Measurements from ENCODE around the gene NFIB. TPM values are rescaled to one million over a fixed set of nuclear protein-coding genes. Genes with fewer than 3 reads are reported as not detected.

NFIB gene
- total RNA-seq, 2 donors from 2014 or later: 74.4 to 80.1 TPM

DNA sequence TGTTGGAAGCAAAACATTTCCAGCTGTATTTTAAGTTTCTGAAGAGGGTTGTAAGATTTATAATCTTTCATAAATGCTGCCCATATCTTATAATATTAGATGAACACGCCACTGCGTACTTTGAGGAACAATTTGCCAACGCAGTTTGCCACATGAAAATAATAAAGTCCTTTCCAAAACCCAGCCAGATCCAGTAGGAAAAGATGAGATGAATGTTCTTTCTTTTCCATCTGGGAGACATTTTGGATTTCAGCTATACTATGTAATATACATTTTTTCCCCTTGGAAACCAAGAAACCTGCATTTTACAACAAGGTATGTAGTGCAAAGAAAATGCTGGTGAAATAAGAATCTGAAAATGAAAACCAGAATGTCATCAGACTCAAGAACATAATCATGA, 125.4 kb downstream of the NFIB start:
- no peak overlapping the region for H3K27ac ChIP-seq
- no peak for DNase-seq (ENCODE audit: low spot score)
- peaks cover 0 to 50% of the 10 kb centered on the region in 2 donors for H3K4me1 ChIP-seq
- H3K27me3 ChIP-seq: no peaks in the 10 kb centered on the region
- no peaks in the 10 kb centered on the region for H3K36me3 ChIP-seq
- TF ChIP-seq, protein P1, sequence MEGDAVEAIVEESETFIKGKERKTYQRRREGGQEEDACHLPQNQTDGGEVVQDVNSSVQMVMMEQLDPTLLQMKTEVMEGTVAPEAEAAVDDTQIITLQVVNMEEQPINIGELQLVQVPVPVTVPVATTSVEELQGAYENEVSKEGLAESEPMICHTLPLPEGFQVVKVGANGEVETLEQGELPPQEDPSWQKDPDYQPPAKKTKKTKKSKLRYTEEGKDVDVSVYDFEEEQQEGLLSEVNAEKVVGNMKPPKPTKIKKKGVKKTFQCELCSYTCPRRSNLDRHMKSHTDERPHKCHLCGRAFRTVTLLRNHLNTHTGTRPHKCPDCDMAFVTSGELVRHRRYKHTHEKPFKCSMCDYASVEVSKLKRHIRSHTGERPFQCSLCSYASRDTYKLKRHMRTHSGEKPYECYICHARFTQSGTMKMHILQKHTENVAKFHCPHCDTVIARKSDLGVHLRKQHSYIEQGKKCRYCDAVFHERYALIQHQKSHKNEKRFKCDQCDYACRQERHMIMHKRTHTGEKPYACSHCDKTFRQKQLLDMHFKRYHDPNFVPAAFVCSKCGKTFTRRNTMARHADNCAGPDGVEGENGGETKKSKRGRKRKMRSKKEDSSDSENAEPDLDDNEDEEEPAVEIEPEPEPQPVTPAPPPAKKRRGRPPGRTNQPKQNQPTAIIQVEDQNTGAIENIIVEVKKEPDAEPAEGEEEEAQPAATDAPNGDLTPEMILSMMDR (IDR thresholded peaks at IDR 0.05): no peak
- no peak overlapping the region for H3K4me3 ChIP-seq
- no peaks in the 10 kb centered on the region for H3K9me3 ChIP-seq

- H3K4me3 ChIP-seq: no peak overlapping the region
- H3K27ac ChIP-seq: no peak overlapping the region
- TF ChIP-seq, protein P1 (IDR thresholded peaks at IDR 0.05): no peak
- H3K9me3 ChIP-seq: no peaks in the 10 kb centered on the region
- no peak for DNase-seq (ENCODE audit: low spot score)
- H3K36me3 ChIP-seq: no peaks in the 10 kb centered on the region
- peaks cover 0 to 47% of the 10 kb centered on the region in 2 donors for H3K4me1 ChIP-seq
- H3K27me3 ChIP-seq: no peaks in the 10 kb centered on the region
These were observed 125.9 kb downstream of the NFIB start for GRCh38 chr9:14188011-14188410.

- Histone ChIP-seq H3K4me1 (peaks cover 0 to 49% of the 10 kb centered on the region in 2 donors), H3K36me3 (no peaks in the 10 kb centered on the region), H3K27me3 (no peaks in the 10 kb centered on the region), H3K27ac (no peak overlapping the region), H3K4me3 (no peak overlapping the region), H3K9me3 (no peaks in the 10 kb centered on the region)
- TF ChIP-seq, protein P1 (IDR thresholded peaks at IDR 0.05): no peak
- no peak for DNase-seq (ENCODE audit: low spot score)
These were observed 127.8 kb downstream of the NFIB start for GRCh38 chr9:14186096-14186495.

- Histone ChIP-seq H3K9me3 (no peaks in the 10 kb centered on the region), H3K4me1 (peaks cover 0 to 55% of the 10 kb centered on the region in 2 donors), H3K4me3 (no peak overlapping the region), H3K27ac (no peak overlapping the region), H3K27me3 (no peaks in the 10 kb centered on the region), H3K36me3 (no peaks in the 10 kb centered on the region)
- TF ChIP-seq, protein P1 (IDR thresholded peaks at IDR 0.05): no peak
- no peak for DNase-seq (ENCODE audit: low spot score)
These were observed 128.9 kb downstream of the NFIB start for GRCh38 chr9:14185016-14185415.

DNA sequence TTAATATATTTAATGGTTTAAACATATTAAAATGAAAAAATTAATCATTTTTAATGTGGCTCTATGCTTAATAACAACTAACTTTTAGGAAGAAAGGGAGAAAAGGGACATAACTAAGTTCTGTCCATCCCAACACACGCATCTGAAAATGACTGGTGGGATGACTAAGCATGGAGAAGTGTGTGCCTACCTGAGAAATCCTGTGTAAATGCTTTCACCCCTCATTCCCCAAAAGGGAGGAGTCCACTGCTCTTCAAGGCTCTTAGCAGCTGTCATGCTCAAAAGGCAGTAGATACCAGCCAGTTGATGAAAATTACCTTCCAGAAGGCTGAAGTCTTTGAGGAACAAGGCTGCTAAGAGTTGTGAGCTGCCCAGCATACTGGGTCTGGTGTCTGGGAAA, 130.9 kb downstream of the NFIB start:
- no peak overlapping the region for H3K27ac ChIP-seq
- TF ChIP-seq, protein P1 (IDR thresholded peaks at IDR 0.05): no peak
- DNase-seq (ENCODE audit: low spot score): no peak
- H3K27me3 ChIP-seq: no peaks in the 10 kb centered on the region
- no peak overlapping the region for H3K4me3 ChIP-seq
- H3K4me1 ChIP-seq: peaks cover 0 to 58% of the 10 kb centered on the region in 2 donors
- no peaks in the 10 kb centered on the region for H3K36me3 ChIP-seq
- no peaks in the 10 kb centered on the region for H3K9me3 ChIP-seq

DNA sequence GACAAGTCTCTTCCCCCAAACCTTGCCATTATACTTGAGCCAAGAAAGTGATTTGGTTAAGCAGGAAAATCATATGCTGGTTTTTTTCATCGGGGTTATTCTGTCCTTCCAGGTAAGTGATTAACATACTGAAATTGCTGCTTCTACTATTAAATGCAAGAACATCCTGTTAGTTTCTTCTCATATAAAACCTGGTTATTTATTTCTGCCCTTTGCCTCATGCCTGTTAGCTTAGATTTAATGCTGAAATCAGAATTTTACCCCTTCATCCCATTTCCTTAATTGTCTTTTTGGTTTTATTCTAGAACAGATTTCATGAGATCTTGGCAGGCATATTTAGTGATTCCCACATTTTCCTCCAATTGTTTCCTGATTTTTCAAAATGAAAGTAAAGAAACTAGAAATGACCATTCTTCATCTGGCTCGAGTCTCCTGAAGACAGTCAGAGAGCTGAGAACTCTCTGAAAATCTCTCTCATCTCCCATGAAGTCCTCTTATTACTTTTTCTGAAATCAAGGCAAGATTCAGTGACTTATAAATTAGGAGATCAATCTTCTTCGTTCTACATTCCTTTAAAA, 132.9 kb downstream of the NFIB start:
- Histone ChIP-seq H3K9me3 (no peaks in the 10 kb centered on the region), H3K27me3 (no peaks in the 10 kb centered on the region), H3K4me3 (peak overlapping the region in 1 of 2 donors; percentile 5), H3K36me3 (no peaks in the 10 kb centered on the region), H3K27ac (peak overlapping the region; percentile 39 to 56), H3K4me1 (peaks cover 0 to 42% of the 10 kb centered on the region in 2 donors)
- no peak for DNase-seq (ENCODE audit: low spot score)
- TF ChIP-seq, protein P1 (IDR thresholded peaks at IDR 0.05): no peak
